HG02678 (cell line): ENCODE measurements around the gene CFAP299.

ENCODE experiments used
- ATAC-seq: cut with Tn5 transposase; IDR thresholded peaks from one replicate; pipeline ENCODE4 v1.9.1; 2021; ENCODE audit warnings: mild to moderate bottlenecking, moderate library complexity; ENCODE audit not compliant: unreplicated experiment

The CFAP299 gene

DNA sequence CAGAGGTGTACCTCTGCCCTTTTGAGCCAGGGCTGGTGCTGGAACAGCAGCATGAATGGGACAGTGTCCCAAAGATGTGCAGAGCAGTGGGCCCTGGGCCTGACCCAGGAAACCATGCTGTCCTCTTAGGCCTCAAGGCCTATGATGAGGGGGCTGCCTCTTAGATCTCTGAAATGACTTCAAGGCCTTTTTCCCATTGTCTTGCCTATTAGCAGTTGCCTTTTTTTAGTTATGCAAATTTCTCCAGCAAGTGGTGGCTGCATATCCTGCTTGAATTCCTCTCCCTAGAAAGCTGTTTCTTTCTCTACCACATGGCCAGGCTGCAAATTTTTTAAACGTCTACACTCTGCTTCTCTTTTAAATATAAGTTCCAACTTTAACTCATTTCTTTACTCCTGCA lies 160.3 kb downstream of the CFAP299 start:
- no peak for ATAC-seq

DNA sequence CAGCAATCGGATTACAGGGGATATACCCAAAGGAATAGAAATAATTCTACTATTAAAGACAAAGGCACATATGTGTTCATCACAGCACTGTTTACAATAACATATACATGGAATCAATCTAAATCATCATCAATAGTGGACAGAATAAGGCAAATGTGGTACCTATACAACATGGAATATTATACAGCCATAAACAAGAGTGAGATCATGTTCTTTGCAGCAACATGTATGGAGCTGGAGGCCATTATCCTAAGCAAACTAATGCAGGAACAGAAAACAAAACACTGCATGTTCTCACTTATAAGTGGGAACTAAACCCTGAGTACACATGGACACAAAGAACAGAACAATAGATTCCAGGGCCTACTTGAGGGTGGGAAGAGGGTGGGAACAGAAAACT lies 163.2 kb downstream of the CFAP299 start:
- ATAC-seq, result no peak

DNA sequence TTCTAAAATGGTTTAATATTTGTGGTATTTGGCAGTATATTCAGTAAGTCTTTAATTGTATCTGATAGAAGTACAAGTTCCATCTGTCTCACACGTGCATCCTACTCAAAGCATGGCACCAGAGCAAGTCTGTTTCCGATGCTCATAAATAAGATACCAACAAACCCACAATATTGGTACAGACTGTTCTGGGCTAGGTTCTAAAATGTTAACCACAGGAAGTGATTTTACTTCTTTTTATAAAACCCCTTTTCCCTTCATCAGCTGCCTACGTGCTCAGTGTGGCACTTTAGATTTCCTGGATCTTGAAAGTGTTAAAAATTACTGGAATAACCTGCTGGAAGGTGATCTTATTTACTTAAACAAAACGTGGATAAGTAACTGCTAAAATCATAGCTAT lies 165.1 kb downstream of the CFAP299 start:
- no peak for ATAC-seq

DNA sequence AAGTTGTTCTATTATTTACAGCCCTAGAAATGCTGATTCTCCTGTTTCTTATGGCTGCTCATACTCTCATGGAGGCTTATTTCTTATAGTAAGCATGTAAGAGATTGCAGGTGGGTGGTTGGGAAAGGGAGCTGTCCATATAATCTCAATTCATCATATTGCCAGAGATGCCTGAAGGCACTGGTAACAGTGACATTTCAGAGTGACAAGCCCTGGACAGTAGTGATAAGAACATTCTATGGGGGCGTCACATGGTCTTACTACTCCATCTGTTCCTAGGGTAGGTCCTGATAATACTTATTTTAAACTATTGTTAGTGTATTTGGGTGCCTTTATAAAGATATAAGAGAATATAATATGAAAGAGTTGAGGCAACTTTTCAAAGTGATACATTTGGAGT lies 171.5 kb downstream of the CFAP299 start:
- ATAC-seq, result no peak

DNA sequence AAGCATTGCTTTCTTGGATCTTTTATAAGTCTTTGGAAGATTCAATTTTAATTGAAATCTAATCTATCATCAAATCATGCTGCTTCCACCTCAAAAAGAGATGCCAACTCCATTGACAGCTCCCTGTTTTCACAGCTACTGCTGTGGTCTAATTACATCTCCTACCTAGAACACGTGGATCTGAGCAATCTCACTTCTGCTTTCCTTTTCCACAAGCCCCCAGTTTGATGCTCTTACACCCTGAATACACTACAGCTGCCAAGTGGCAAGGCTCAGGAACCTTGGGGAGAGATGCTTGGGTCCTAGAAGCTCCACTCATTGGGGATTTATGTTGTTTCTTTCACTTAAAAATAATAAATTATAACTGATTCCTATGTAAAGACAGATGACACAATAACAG lies 172.0 kb downstream of the CFAP299 start:
- ATAC-seq, result peak; percentile 84

DNA sequence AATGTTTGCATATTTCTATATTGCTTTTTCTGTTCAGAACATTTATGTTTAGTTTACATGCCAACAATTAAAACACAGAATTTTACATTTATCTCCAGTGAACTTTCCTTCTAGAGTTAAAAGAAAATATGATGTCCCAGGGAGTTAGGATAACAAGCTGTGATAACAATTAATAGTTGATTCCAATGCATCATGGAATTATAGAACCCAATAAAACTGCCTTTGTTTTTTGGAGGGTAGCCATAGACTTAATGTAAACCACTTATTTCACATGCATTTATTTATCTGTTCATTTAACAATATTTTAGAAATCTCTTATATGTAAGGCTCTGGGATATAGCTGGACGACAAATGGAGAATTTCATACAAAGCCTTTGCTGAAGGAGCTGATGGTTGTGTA lies 180.0 kb downstream of the CFAP299 start:
- no peak for ATAC-seq

DNA sequence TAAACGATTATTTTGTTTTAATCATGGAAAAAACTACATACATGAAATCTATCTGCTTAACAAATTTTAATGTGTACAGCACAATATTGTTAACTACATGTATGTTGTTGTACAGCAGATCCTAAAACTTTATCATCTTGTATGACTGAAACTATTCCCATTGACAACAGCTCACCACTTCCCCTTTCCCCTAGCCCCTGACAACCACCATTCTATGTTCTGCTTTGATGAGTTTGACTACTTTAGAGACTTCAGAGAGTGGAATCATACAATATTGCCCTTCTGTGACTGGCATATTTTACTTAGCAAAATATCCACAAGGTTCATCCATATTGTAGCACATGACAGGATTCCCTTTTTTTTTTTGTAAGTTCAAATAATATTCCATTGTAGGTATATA lies 185.9 kb downstream of the CFAP299 start:
- peak; percentile 47 for ATAC-seq

DNA sequence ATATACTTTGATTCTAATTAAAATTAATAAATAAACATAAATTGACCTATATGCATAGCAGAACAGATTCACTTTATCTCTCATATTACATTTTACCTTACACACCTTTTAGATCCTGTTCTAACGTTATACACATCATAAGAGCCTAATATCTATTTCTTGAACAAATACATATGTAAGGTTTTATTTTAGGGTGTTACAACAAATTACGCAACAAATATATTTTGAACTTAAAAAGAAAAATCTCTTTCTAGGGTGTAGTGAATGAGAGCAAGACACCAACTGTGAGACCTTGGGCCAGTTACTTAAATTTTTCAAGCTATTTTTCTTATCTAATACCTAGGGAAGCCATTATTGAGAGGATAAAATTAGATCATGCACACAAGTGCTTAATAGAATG lies 191.2 kb downstream of the CFAP299 start:
- no peak for ATAC-seq

DNA sequence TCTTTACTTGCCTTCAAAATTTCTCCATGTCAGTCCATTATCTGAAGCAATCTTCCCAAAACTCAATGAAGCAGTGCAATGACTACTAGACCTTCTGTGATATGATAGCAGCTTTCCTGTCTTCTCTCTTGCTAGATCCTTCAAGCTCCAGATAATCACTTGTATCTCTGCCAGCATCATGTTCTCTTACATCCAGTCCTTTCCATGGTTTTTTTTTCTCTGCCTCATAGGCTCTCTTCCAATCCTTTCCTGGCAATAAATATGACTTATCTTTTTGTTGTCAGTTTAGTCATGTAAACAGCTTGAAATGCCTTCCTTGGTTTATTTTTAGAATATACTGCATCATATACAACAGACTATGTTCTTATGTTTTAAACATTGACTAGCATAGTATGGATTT lies 193.5 kb downstream of the CFAP299 start:
- ATAC-seq, result no peak

DNA sequence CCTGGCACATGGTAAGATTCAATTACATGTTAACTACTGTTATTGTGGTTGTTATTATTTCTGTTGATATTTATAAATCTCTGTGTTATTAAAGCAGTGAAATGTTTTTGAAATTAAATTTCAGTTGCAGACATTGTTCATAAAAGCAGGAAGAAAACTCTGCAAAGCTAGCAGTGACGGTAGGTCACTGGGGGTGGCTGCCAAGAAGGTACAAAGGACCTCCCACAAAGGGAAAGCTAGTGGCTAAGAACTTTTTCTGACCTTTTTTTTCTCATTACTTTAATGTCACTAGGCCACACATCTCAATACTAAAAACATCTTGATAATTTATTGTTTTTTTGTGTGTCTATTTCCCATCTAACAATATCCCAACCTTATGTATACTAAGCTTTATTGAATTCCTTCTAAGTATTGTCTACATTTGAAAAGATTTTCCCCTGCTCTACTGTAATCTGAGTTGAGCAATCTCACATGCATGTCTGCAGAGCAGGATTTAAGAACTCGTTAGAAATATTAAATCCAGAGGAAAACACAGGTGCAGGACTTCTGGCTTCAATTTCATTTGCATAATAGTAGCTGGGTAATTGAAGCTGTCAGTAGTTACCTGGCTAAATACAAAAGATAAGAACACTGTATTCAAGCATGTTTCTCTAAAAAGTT lies 197.3 kb downstream of the CFAP299 start:
- no peak for ATAC-seq

DNA sequence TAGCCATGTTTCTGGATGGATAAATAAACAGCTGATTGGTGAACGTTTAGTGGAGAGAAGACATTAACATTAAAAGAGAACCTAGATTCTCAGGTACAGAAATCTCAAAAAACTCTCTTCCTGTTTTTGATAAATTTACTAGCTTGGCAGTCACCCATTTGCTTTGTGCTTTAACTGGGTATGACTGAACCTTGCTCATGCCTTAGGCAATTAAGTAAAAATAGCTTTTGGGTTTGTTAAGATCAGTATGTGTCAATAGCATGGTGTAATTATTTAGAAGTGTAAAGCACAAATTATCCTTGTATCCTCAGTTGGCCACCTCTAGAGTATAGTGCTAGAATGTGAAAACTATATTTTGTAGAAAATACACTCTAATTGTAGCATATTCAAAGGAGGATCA lies 200.0 kb downstream of the CFAP299 start:
- ATAC-seq, result no peak

DNA sequence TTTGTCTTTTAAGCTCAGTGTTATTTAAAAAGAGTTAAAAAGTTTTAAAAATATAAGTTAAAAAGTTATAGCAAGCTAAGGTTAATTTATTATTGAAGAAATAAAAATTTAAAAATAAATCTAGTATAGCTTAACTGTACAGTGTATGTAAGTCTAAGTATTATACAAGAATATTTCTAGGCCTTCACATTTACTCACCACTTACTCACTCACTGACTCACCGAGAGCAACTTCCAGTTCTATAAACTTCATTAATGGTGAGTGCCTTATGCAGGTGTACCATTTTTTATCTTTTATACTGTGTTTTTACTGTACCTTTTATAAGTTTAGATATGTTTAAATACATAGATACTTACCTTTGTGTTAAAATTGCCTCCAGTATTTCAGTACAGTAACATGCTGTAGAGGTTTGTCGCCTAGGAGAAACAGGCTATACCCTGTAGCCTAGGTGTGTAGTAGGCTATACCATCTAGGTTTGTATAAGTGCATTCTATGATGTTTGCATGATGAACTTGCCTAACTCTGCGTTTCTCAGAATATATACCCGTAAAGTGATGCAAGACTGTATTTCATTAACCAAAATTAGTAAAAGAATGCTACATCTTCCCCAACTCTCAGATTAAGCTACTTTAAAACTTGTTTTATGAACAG lies 202.9 kb downstream of the CFAP299 start:
- no peak for ATAC-seq

DNA sequence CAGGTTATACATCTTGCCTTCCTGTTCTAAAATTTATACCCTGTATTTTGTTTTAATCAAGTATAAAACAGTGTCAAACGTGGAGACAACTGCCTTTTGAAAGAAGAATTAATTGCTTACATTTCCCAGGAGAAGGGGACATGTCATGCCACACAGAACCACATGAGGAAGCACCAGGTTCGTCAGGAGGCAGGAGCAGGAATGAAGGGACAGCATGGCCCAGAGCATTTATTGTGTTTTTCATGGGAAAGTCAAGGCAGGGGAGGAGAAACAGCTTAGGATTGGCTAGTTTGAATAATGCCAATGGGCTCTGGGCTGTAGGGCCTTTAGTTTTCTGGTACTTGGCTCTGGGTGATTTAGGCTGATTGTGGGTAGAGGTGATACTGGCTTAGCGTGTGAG lies 203.7 kb downstream of the CFAP299 start:
- no peak for ATAC-seq

DNA sequence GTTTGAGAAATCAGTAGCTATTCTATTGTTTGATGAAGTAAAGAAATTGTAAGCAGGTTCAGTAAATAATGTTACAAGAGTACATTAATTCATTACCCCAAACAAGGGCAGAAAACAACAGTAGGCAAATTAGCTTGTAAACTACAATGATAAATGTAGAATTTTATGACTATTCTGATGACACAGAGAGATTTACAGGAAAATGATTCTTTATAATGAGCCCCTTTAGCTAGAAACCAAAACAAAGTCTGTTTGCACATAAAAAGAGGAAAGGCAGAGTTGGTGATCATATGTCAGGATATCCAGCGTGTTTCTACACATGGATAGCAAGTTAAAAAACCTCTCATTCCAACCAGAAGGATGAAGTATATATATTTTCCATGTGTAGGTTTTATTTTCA lies 204.8 kb downstream of the CFAP299 start:
- no peak for ATAC-seq

DNA sequence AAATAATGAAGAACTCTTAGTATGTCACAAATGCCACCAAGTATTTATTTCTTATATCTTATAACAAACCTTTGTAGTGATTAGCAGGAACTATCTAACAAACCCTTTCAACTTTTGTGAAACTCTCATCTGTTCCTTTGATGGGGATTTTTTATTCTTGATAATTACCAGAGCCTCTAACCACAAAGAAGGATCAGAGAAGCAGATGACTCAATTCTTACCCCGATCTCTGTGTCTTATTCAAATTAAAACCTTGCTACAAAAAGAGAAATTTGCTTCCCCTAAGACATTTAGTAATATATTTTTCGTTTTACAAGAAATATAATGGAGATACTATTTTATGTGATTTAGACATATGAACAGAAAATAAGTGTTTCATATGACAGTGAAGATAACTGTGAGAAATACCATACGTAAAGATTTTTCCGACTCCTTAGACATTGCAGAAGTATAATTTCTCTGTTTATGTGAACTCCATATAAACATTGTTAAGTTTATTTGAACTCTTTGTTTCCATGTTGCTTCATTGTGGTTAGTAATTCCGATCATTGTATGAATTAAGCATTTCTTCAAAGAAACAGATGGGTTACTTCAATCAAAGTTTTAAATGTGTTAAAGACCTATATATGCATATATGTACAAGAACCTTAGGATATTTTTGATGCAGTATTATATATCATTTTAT lies 205.4 kb downstream of the CFAP299 start:
- ATAC-seq, result peak; percentile 94

DNA sequence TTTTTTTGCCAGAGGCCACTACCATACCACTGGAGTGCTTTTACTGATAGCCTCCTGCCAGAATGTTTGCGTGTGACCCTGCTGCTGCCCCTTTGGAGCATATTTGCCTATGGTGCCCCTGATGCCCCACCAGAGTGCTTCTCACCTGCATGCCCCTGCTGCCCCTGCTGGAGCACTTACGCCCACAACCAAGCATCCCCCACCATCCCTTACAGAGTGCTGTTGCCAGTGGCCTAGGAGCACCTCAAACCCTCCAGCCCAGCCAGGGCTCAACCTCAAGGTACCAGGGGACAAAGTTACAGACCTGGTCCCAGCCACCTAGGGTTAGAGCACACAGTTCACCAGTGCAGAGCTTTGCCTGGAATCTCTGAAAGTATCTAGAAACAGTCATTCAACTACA lies 207.2 kb downstream of the CFAP299 start:
- ATAC-seq, result no peak

DNA sequence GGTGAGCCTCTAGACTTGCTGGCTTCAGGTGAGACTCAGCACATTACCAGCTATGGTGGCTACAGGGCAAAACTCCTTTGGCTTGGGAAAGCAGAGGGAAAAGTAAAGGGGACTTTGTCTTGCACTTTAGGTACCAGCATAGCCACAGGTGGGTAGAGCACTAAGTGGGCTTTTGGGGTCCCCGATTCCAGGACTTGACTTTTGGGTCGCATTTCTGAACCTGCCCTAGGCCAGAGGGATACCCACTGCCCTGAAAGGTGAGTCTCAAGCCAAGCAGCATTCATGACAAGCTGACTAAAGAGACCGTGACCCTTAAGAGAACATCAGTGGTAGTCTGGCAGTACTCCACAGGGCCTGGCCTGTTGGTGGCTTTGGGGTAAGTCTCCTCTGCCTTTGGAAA lies 224.8 kb downstream of the CFAP299 start:
- ATAC-seq, result no peak

DNA sequence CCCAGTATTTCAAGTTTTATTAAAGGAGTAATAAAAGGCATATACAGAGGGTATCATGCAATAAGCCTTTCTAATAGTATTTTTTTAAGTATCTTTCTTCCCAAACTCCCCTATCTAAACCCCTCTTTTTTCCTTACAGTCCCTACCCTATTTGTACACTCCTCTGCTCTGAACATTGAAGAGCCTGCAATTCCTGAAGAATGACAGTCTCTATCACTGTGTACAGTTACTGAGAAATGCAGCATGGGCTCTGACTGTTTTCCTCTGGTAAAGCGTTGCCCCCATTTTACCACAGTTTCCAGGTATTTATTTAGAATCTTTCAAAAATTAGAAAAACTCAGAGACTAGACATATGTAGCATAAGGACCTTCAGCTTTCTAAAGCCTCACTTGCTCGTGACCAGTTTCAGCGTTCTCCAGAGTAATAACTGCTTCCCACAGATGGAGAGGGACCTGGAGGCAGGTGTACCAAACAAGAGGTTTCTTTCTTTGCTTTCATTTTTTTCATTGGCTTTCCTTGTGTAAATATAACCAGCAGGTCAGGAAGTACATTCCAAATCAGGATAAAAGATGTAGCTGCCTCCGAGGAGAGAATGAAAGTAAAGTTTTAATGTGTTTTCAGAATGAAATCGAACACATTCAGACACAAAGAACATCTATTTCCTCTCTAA lies 230.8 kb downstream of the CFAP299 start:
- ATAC-seq, result no peak

DNA sequence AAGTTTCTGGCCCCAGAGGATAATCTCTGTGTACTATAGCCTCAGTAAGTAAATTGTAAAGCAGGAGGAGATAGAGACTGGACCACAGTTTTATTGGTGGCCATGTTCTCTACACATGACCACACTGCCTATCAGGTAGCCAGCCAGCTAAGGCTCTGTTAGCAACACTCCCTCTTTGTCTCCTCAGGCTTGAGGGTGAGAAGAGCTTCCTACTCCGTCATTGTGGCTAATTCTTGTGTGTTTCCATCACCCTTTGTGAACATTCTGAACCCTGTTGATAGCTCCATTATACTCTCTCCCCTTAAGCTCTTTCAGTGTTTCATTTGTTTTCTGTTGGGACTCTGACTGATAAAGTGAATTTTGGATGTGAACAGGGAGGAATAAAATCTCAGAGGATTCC lies 233.4 kb downstream of the CFAP299 start:
- no peak for ATAC-seq

DNA sequence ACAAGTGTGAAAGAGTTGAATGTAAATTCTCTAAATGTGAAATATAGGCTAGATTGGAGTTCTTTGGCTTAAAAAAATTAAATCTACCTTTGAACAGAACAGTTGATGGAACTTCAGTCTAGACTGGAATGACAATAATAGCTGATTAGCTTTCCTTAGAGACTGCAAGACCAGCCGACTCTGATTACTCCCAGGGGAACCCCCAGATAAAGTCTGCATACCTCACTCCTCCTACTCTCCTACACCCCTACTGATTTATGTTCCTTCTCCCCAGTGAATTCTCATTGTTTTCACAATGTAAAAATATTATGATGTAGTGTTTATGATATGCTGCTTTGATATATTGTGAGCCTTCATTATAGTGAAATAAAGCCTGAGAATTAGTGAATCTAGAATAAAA lies 241.3 kb downstream of the CFAP299 start:
- no peak for ATAC-seq

DNA sequence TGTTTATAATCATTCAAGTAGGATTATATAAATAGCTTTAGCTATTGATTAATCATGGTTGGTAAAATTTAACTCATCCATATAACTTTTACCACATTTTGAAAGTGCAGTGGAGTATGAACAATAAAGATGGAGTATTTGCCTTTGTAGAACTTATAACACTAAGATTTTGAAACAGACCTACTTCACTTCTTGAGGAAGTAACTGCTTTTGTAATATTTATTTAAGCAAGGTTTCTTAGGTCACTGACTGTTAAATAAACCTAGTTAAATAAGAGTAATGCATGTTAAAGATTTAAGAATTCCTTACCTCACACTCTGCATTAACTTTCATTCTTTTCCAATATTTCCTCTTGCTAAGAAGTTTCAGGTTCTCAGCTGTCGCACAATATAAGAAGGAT lies 242.5 kb downstream of the CFAP299 start:
- ATAC-seq, result no peak

DNA sequence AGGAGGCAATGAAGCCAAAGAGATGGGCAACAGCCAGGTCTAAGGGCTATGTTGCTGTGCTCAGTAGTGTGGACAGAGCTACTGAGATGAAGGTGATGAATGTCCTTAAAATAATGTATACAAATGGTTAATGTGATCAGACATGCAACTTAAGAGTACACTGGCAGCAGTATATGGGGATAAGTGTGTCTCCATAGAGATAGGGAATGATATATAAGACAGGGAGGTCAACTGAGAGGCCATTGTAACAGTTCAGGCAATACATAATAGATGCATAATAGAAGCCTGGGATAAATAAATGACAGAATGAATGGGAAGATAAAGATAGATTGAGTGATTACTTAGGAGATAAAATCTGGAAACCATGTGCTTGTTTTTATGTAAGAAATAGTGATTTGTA lies 250.0 kb downstream of the CFAP299 start:
- no peak for ATAC-seq
